Skeletal muscle tissue (tissue), 4 donors: ENCODE measurements around the gene OSTN. TPM values are rescaled to one million over a fixed set of nuclear protein-coding genes. Genes with fewer than 3 reads are reported as not detected.
"Not testable (repeated sequence)": the region's sequence is repeated elsewhere in the genome, so short reads cannot be mapped to it uniquely, and the experiment has no call there.

Experiments used
- H3K27ac ChIP-seq: one replicate; pipeline ENCODE4 v1.7.0; 2013; ENCODE audit warnings: mild to moderate bottlenecking, low read depth, low read length, inconsistent platforms
- H3K27me3 ChIP-seq, 3 donors: one replicate each; pipeline ENCODE4 v1.7.0; 2013; ENCODE audit warnings: low read length in 3 of 3; ENCODE audit not compliant: control insufficient read depth in 3 of 3, insufficient read depth in 3 of 3
- H3K36me3 ChIP-seq, 3 donors: one replicate each; pipeline ENCODE4 v1.7.0; 2013; ENCODE audit warnings: low read length in 3 of 3; ENCODE audit not compliant: control insufficient read depth in 3 of 3, insufficient read depth in 3 of 3
- H3K4me1 ChIP-seq, 3 donors: one replicate each; pipeline ENCODE4 v1.7.0; 2013; ENCODE audit warnings: low read length in 3 of 3, mild to moderate bottlenecking in 3 of 3; ENCODE audit not compliant: control insufficient read depth in 3 of 3, insufficient read depth in 3 of 3
- H3K4me3 ChIP-seq, 3 donors: one replicate each; pipeline ENCODE4 v1.7.0; 2013; ENCODE audit warnings: low read length in 3 of 3
- H3K9ac ChIP-seq, 3 donors: one replicate each; pipeline ENCODE4 v1.7.0; 2013; ENCODE audit warnings: low read length in 3 of 3, mild to moderate bottlenecking in 3 of 3, moderate library complexity in 2 of 3, low read depth in 1 of 3
- H3K9me3 ChIP-seq, 3 donors: one replicate each; pipeline ENCODE4 v1.7.0; 2013; ENCODE audit warnings: low read length in 3 of 3; ENCODE audit not compliant: control insufficient read depth in 3 of 3
- total RNA-seq: library from RNA; depleted of rRNA; stranded (reverse); fragments of >200 nt; gene quantifications from one replicate; pipeline ENCODE4 v1.2.3, GENCODE V29; 2014
- donor health status: Osteomylitis.

OSTN gene
- total RNA-seq, 1 donor from 2014 or later = 6.8 TPM

- Histone ChIP-seq H3K9me3 (no peaks in the 10 kb centered on the region), H3K27ac (no peak overlapping the region), H3K4me3 (no peak overlapping the region), H3K36me3 (no peaks in the 10 kb centered on the region), H3K27me3 (no peaks in the 10 kb centered on the region), H3K9ac (no peak overlapping the region), H3K4me1 (no peaks in the 10 kb centered on the region)
Measured at GRCh38 chr3:191260431-191261303, 61.6 kb downstream of the OSTN start.

GRCh38 chr3:191261304-191261638, 62.2 kb downstream of the OSTN start:
- Histone ChIP-seq H3K27me3 (no peaks in the 10 kb centered on the region), H3K36me3 (no peaks in the 10 kb centered on the region), H3K9me3 (no peaks in the 10 kb centered on the region), H3K27ac (no peak overlapping the region), H3K9ac (no peak overlapping the region), H3K4me3 (no peak overlapping the region), H3K4me1 (no peaks in the 10 kb centered on the region)

- H3K27me3 ChIP-seq = no peaks in the 10 kb centered on the region
- H3K4me3 ChIP-seq = no peak overlapping the region
- H3K4me1 ChIP-seq = no peaks in the 10 kb centered on the region
- no peaks in the 10 kb centered on the region for H3K36me3 ChIP-seq
- no peak overlapping the region for H3K27ac ChIP-seq
- H3K9ac ChIP-seq = no peak overlapping the region
- no peaks in the 10 kb centered on the region for H3K9me3 ChIP-seq
Measured at GRCh38 chr3:191262650-191263049, 63.6 kb downstream of the OSTN start.

- Histone ChIP-seq H3K27me3 (no peaks in the 10 kb centered on the region), H3K36me3 (no peaks in the 10 kb centered on the region), H3K27ac (no peak overlapping the region), H3K9me3 (no peaks in the 10 kb centered on the region), H3K9ac (no peak overlapping the region), H3K4me1 (no peaks in the 10 kb centered on the region), H3K4me3 (no peak overlapping the region)
Measured at GRCh38 chr3:191263365-191263764, 64.3 kb downstream of the OSTN start.

GRCh38 chr3:191263850-191264249, 64.8 kb downstream of the OSTN start:
- Histone ChIP-seq H3K27ac (no peak overlapping the region), H3K36me3 (no peaks in the 10 kb centered on the region), H3K9ac (no peak overlapping the region), H3K4me1 (no peaks in the 10 kb centered on the region), H3K9me3 (no peaks in the 10 kb centered on the region), H3K27me3 (no peaks in the 10 kb centered on the region), H3K4me3 (no peak overlapping the region)

- no peaks in the 10 kb centered on the region for H3K27me3 ChIP-seq
- no peak overlapping the region for H3K4me3 ChIP-seq
- no peak overlapping the region for H3K9ac ChIP-seq
- no peaks in the 10 kb centered on the region for H3K36me3 ChIP-seq
- no peaks in the 10 kb centered on the region for H3K4me1 ChIP-seq
- no peak overlapping the region for H3K27ac ChIP-seq
- no peaks in the 10 kb centered on the region for H3K9me3 ChIP-seq
Measured at GRCh38 chr3:191268737-191269136, 69.7 kb downstream of the OSTN start.

GRCh38 chr3:191269289-191270085, 70.4 kb downstream of the OSTN start:
- H3K9ac ChIP-seq = no peak overlapping the region
- no peaks in the 10 kb centered on the region for H3K4me1 ChIP-seq
- no peaks in the 10 kb centered on the region for H3K36me3 ChIP-seq
- no peak overlapping the region for H3K27ac ChIP-seq
- H3K9me3 ChIP-seq = no peaks in the 10 kb centered on the region
- no peak overlapping the region for H3K4me3 ChIP-seq
- H3K27me3 ChIP-seq = no peaks in the 10 kb centered on the region

- not testable (repeated sequence) for H3K27ac ChIP-seq, H3K4me3 ChIP-seq, H3K27me3 ChIP-seq
Measured at GRCh38 chr3:191275244-191275643, 76.2 kb downstream of the OSTN start.

GRCh38 chr3:191275751-191276150, 76.7 kb downstream of the OSTN start:
- Histone ChIP-seq H3K27ac (no peak overlapping the region), H3K9ac (no peak overlapping the region), H3K27me3 (no peaks in the 10 kb centered on the region), H3K9me3 (no peaks in the 10 kb centered on the region), H3K4me1 (no peaks in the 10 kb centered on the region), H3K36me3 (no peaks in the 10 kb centered on the region), H3K4me3 (no peak overlapping the region)

More at GRCh38 chr3:191275244-191275643, 76.2 kb downstream of the OSTN start:
- not testable (repeated sequence) for H3K9ac ChIP-seq, H3K9me3 ChIP-seq, H3K4me1 ChIP-seq, H3K36me3 ChIP-seq

GRCh38 chr3:191280111-191280510, 81.1 kb downstream of the OSTN start:
- Histone ChIP-seq H3K9me3 (no peaks in the 10 kb centered on the region), H3K9ac (no peak overlapping the region), H3K27me3 (no peaks in the 10 kb centered on the region), H3K27ac (no peak overlapping the region), H3K4me1 (no peaks in the 10 kb centered on the region), H3K4me3 (no peak overlapping the region), H3K36me3 (no peaks in the 10 kb centered on the region)
